IMR-90 (cell line): Measurements from ENCODE around the gene HNRNPH3.

Experiments used
- CEBPB ChIP-seq: IDR thresholded peaks from 2 replicates; pipeline ENCODE4 v1.6.1; 2012; ENCODE audit warnings: low read depth, low read length, improper control_type of control experiment
- CHD1 ChIP-seq: IDR thresholded peaks from 2 replicates; pipeline ENCODE4 v1.6.1; 2012; ENCODE audit warnings: low read depth, low read length, improper control_type of control experiment
- CTCF ChIP-seq: conservative IDR thresholded peaks from 2 replicates; pipeline ENCODE4 v1.5.1; 2012; ENCODE audit warnings: mild to moderate bottlenecking, low read depth, low read length, improper control_type of control experiment
- MAZ ChIP-seq: IDR thresholded peaks from 2 replicates; pipeline ENCODE4 v1.6.1; 2012; ENCODE audit warnings: low read depth, mild to moderate bottlenecking, low read length, improper control_type of control experiment, moderate library complexity, borderline replicate concordance
- MXI1 ChIP-seq: IDR thresholded peaks from 2 replicates; pipeline ENCODE4 v1.6.1; 2012; ENCODE audit warnings: low read depth, mild to moderate bottlenecking, low read length, moderate library complexity, borderline replicate concordance
- NFE2L2 ChIP-seq: fragments of 150-350 bp; IDR thresholded peaks from 2 replicates; pipeline ENCODE4 v1.6.1; 2016; ENCODE audit warnings: low read depth, mild to moderate bottlenecking, low read length
- POLR2A ChIP-seq: IDR thresholded peaks from 2 replicates; pipeline ENCODE4 v1.6.1; 2012; ENCODE audit warnings: mild to moderate bottlenecking, low read depth, low read length
- RAD21 ChIP-seq: IDR thresholded peaks from 2 replicates; pipeline ENCODE4 v1.6.1; 2012; ENCODE audit warnings: low read length, improper control_type of control experiment
- RCOR1 ChIP-seq: IDR thresholded peaks from 2 replicates; pipeline ENCODE4 v1.6.1; 2012; ENCODE audit warnings: mild to moderate bottlenecking, low read length, improper control_type of control experiment; ENCODE audit not compliant: insufficient replicate concordance
- SMC3 ChIP-seq: fragments of 150-350 bp; IDR thresholded peaks from 2 replicates; pipeline ENCODE4 v1.6.1; 2016; ENCODE audit warnings: low read depth, mild to moderate bottlenecking, antibody characterized with exemption, low read length, moderate library complexity
- USF2 ChIP-seq: fragments of 150-350 bp; IDR thresholded peaks from 2 replicates; pipeline ENCODE4 v1.6.1; 2017; ENCODE audit warnings: mild to moderate bottlenecking, antibody characterized with exemption, low read length, low read depth

GRCh38 chr10:68329506-68329861 is 2.4 kb upstream of the HNRNPH3 start:
- TF ChIP-seq CTCF (no peak), RAD21 (no peak), RCOR1 (no peak), POLR2A (no peak), MXI1 (no peak), MAZ (no peak), CEBPB (no peak), SMC3 (no peak), USF2 (no peak), NFE2L2 (no peak), CHD1 (no peak)
